ENCODE results near the gene AASDHPPT. TPM values are rescaled to one million over a fixed set of nuclear protein-coding genes. Genes with fewer than 3 reads are reported as not detected.
A peak's percentile ranks its signal among the peaks of the same experiment; 100 is the strongest.

AASDHPPT gene
- total RNA-seq, 1 donor, result 41.6 TPM

- no peak for DNase-seq (ENCODE audit: insufficient read length, low spot score, missing footprints)
- Histone ChIP-seq H3K36me3 (ENCODE audit: insufficient read depth, low read length) (peaks cover 13% of the 10 kb centered on the region), H3K4me3 (ENCODE audit: insufficient read depth, low read length) (peak overlapping the region; percentile 98), H3K27me3 (ENCODE audit: insufficient read depth, low read length) (no peaks in the 10 kb centered on the region), H2AFZ (ENCODE audit: low read length) (peak overlapping the region; percentile 100), H3K4me2 (ENCODE audit: insufficient read depth, low read length) (peak overlapping the region; percentile 97), H3K9me3 (ENCODE audit: low read depth, low read length) (no peaks in the 10 kb centered on the region), H3K4me1 (ENCODE audit: insufficient read depth, low read length) (peaks cover 15% of the 10 kb centered on the region), H4K20me1 (ENCODE audit: insufficient read depth, low read length) (no peaks in the 10 kb centered on the region), H3K27ac (ENCODE audit: low read depth, low read length) (peak overlapping the region; percentile 78), H3K79me2 (ENCODE audit: insufficient read depth, low read length) (peaks cover 39% of the 10 kb centered on the region)
- no peak for TF ChIP-seq CTCF (IDR thresholded peaks at IDR 0.05; ENCODE audit: extremely low read depth, low read depth, low read length)
Observed at GRCh38 chr11:106076171-106076918, 1.1 kb upstream of the AASDHPPT start.

GRCh38 chr11:106076919-106077608 is 398 bp upstream of the AASDHPPT start, which contains the start of gene KBTBD3:
Gene KBTBD3 (minus strand): TSS chr11:106077347. CDS start chr11:106059097, 18,250 bp downstream.
- Histone ChIP-seq H3K27me3 (ENCODE audit: insufficient read depth, low read length) (no peaks in the 10 kb centered on the region), H3K9me3 (ENCODE audit: low read depth, low read length) (no peaks in the 10 kb centered on the region), H3K79me2 (ENCODE audit: insufficient read depth, low read length) (peaks cover 44% of the 10 kb centered on the region), H3K4me2 (ENCODE audit: insufficient read depth, low read length) (peak within 1 kb of the TSS; percentile 97), H4K20me1 (ENCODE audit: insufficient read depth, low read length) (no peaks in the 10 kb centered on the region), H2AFZ (ENCODE audit: low read length) (peak within 1 kb of the TSS; percentile 100), H3K27ac (ENCODE audit: low read depth, low read length) (peak within 1 kb of the TSS; percentile 96), H3K4me1 (ENCODE audit: insufficient read depth, low read length) (peaks cover 15% of the 10 kb centered on the region), H3K4me3 (ENCODE audit: insufficient read depth, low read length) (peak within 1 kb of the TSS; percentile 98), H3K36me3 (ENCODE audit: insufficient read depth, low read length) (peaks cover 16% of the 10 kb centered on the region)
- peak; percentile 40 for TF ChIP-seq CTCF (IDR thresholded peaks at IDR 0.05; ENCODE audit: extremely low read depth, low read depth, low read length)
- peak; percentile 93 for DNase-seq (ENCODE audit: insufficient read length, low spot score, missing footprints)

GRCh38 chr11:106082096-106082495 is 4.6 kb downstream of the AASDHPPT start:
- Histone ChIP-seq H3K4me3 (ENCODE audit: insufficient read depth, low read length) (no peak overlapping the region), H3K27me3 (ENCODE audit: insufficient read depth, low read length) (no peaks in the 10 kb centered on the region), H3K4me1 (ENCODE audit: insufficient read depth, low read length) (peaks cover 14% of the 10 kb centered on the region), H3K79me2 (ENCODE audit: insufficient read depth, low read length) (peaks cover 68% of the 10 kb centered on the region), H2AFZ (ENCODE audit: low read length) (no peak overlapping the region), H3K4me2 (ENCODE audit: insufficient read depth, low read length) (no peak overlapping the region), H4K20me1 (ENCODE audit: insufficient read depth, low read length) (peaks cover 7% of the 10 kb centered on the region), H3K27ac (ENCODE audit: low read depth, low read length) (no peak overlapping the region), H3K36me3 (ENCODE audit: insufficient read depth, low read length) (peaks cover 27% of the 10 kb centered on the region), H3K9me3 (ENCODE audit: low read depth, low read length) (no peaks in the 10 kb centered on the region)
- no peak for DNase-seq (ENCODE audit: insufficient read length, low spot score, missing footprints)
- TF ChIP-seq CTCF (IDR thresholded peaks at IDR 0.05; ENCODE audit: extremely low read depth, low read depth, low read length), result no peak

GRCh38 chr11:106086135-106086534 is 8.7 kb downstream of the AASDHPPT start:
- Histone ChIP-seq H3K4me3 (ENCODE audit: insufficient read depth, low read length) (no peak overlapping the region), H3K79me2 (ENCODE audit: insufficient read depth, low read length) (peaks cover 66% of the 10 kb centered on the region), H2AFZ (ENCODE audit: low read length) (no peak overlapping the region), H3K9me3 (ENCODE audit: low read depth, low read length) (no peaks in the 10 kb centered on the region), H3K4me2 (ENCODE audit: insufficient read depth, low read length) (no peak overlapping the region), H3K27me3 (ENCODE audit: insufficient read depth, low read length) (no peaks in the 10 kb centered on the region), H3K4me1 (ENCODE audit: insufficient read depth, low read length) (peaks cover 20% of the 10 kb centered on the region), H3K27ac (ENCODE audit: low read depth, low read length) (peak overlapping the region; percentile 10), H3K36me3 (ENCODE audit: insufficient read depth, low read length) (peaks cover 16% of the 10 kb centered on the region), H4K20me1 (ENCODE audit: insufficient read depth, low read length) (peaks cover 27% of the 10 kb centered on the region)
- no peak for TF ChIP-seq CTCF (IDR thresholded peaks at IDR 0.05; ENCODE audit: extremely low read depth, low read depth, low read length)
- no peak for DNase-seq (ENCODE audit: insufficient read length, low spot score, missing footprints)

All from osteoblast (primary cell).